Cardiac muscle cell (in vitro differentiated cells and primary cell): ENCODE data around the gene FRZB. TPM values are rescaled to one million over a fixed set of nuclear protein-coding genes. Genes with fewer than 3 reads are reported as not detected.

Experiments
- DNase-seq, 2 donors: peaks; one replicate each; pipeline versions ENCODE4 v3.0.0 to v3.0.0-alpha.2; 2010 to 2017; ENCODE audit warnings: low read depth in 1 of 2, low spot score in 1 of 2
- H3K27ac ChIP-seq: fragments of 200-600 bp; sonication (generic); 2 replicates; pipeline ENCODE4 v1.5.1; 2016
- H3K27me3 ChIP-seq: fragments of 200-600 bp; sonication (generic); 2 replicates; pipeline ENCODE4 v1.6.0; 2016; ENCODE audit warnings: control low read depth
- H3K36me3 ChIP-seq: fragments of 200-600 bp; sonication (generic); 2 replicates; pipeline ENCODE4 v1.5.1; 2016; ENCODE audit warnings: control low read depth
- H3K4me1 ChIP-seq: fragments of 200-600 bp; sonication (generic); 2 replicates; pipeline ENCODE4 v1.8.1; 2017; ENCODE audit warnings: low read depth, mild to moderate bottlenecking, mixed run types
- H3K4me3 ChIP-seq: fragments of 200-600 bp; sonication (generic); 2 replicates; pipeline ENCODE4 v1.5.1; 2016; ENCODE audit warnings: mild to moderate bottlenecking
- H3K9me3 ChIP-seq: fragments of 200-600 bp; sonication (generic); 2 replicates; pipeline ENCODE4 v1.5.1; 2017; ENCODE audit warnings: low read depth, mild to moderate bottlenecking, control low read depth
- polyA plus RNA-seq: library from polyadenylated mRNA; unstranded; fragments of >200 nt; fragmentation: Nextera tagmentation; extraction: Ambion mirVana; gene quantifications from 2 replicates; pipeline ENCODE4 v1.2.1, GENCODE V29; 2016
- total RNA-seq: library from RNA; depleted of rRNA; stranded (reverse); fragments of >200 nt; gene quantifications from 2 replicates; pipeline ENCODE4 v1.2.3, GENCODE V29; 2016
- TF ChIP-seq, protein P1 (sequence below): IDR thresholded peaks from 2 replicates; pipeline ENCODE4 v1.5.1; 2012; ENCODE audit warnings: low read depth, mild to moderate bottlenecking, low read length

Gene FRZB
- 9.6 and 12.3 TPM in 2 replicates for total RNA-seq
- 23.9 and 26.6 TPM in 2 replicates for polyA plus RNA-seq

DNA sequence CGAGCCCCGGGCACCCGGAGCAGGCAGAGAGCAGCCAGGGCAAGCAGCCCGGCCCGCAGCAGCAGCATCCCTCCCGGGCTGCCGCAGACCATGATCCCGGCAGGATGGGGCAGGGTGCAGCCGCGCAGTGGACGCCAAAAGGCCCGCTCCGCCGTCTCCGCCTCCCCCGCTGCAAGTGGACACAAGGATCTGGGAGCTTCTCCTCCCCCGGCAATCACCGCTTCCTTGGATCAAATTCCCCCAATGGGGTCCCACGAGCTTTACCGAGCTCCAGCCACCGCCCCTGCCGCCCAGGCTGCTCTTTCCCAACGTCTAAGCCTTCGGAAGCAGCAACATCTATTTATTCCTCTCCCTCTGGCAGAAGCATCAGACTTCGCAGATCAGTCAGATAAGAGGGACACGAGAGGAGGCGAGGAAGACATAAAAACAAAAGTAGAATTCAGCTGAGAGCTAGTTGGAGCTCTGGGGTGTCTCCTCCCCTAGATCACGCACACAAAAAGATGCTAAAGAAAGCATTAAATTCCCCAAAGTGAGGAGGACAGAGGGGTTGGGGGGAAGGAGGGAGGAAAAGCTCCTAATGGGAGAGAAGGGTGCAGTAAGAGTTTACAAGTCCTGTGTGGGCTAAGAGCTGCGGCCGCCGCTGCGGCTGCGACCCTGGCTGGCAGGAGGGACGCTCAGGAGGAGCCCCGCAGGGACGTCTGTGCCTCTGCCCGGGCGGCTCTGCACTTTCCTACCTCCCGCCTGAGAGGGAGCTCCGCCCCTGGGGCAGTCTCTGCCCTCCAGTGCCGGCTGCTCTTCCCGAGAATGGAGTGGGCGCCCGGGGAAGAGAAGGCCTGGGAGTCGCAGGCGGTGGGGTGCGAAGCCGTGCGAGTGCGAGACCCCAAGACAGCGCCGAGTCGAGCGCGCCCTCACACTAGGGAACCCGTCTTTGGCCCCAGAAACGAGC is at the start of gene FRZB:
Gene FRZB, minus strand, starts transcription at position 177 of the 946 bp plus-strand sequence. Its CDS starts 85 bp downstream, at position 92.
- TF ChIP-seq, protein P1, sequence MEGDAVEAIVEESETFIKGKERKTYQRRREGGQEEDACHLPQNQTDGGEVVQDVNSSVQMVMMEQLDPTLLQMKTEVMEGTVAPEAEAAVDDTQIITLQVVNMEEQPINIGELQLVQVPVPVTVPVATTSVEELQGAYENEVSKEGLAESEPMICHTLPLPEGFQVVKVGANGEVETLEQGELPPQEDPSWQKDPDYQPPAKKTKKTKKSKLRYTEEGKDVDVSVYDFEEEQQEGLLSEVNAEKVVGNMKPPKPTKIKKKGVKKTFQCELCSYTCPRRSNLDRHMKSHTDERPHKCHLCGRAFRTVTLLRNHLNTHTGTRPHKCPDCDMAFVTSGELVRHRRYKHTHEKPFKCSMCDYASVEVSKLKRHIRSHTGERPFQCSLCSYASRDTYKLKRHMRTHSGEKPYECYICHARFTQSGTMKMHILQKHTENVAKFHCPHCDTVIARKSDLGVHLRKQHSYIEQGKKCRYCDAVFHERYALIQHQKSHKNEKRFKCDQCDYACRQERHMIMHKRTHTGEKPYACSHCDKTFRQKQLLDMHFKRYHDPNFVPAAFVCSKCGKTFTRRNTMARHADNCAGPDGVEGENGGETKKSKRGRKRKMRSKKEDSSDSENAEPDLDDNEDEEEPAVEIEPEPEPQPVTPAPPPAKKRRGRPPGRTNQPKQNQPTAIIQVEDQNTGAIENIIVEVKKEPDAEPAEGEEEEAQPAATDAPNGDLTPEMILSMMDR = no peak
- no peaks in the 10 kb centered on the region for H3K36me3 ChIP-seq
- peak; percentile 83 to 88 for DNase-seq
- peak within 1 kb of the TSS; percentile 32 for H3K27ac ChIP-seq
- H3K27me3 ChIP-seq = no peaks in the 10 kb centered on the region
- H3K4me3 ChIP-seq = peak within 1 kb of the TSS; percentile 22
- no peaks in the 10 kb centered on the region for H3K9me3 ChIP-seq
- H3K4me1 ChIP-seq = peaks cover 23% of the 10 kb centered on the region

DNA sequence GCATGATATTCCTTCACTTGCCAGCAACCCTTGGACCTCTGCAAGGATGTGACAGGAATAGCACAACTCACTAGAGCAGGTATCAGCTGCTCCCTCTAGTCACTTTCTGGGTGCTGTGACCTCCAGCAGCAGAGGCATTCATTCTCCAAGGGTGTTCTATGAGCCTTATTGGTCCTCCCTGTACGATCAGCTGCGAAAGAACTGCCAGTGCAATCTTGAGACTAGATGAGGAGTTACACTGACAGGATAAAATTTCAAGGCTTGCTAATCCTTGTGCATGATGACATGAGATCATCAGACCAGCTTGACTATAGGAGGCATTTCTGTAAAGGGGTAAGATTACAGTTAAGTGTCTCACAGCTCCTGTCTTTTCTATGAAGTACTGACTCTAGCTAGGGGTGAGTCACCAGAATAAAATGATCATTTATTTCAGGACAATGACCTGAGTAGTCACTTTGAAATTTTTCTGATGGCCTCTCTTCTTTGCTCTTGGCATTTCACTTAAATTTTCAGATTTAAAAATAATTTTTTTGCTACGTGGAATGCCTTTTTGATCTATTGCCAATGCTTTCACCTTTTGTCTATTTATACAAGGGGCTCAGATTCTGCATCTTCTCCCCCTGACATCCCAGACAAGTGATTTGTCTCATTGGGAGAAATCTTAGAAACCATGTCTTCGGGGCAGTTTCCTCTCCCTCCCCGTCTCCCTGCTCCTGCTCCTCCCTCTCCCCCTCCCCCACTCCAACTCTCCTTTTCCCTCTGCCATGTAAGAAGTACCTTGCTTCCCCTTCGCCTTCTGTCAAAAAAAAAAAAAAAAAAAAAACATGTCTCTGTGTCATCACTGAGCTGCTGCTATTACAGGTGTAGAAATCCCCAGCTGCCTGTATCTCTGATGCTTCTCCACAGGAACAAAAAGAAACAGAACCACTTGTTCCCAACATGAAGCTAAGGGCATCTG is 49.2 kb upstream of the FRZB start:
- H3K27ac ChIP-seq = peak overlapping the region; percentile 65
- peaks cover 18% of the 10 kb centered on the region for H3K4me1 ChIP-seq
- H3K36me3 ChIP-seq = peaks cover 7% of the 10 kb centered on the region
- no peak overlapping the region for H3K4me3 ChIP-seq
- DNase-seq = peak; percentile 29 to 53
- TF ChIP-seq, protein P1 = no peak
- no peaks in the 10 kb centered on the region for H3K9me3 ChIP-seq
- no peaks in the 10 kb centered on the region for H3K27me3 ChIP-seq

DNA sequence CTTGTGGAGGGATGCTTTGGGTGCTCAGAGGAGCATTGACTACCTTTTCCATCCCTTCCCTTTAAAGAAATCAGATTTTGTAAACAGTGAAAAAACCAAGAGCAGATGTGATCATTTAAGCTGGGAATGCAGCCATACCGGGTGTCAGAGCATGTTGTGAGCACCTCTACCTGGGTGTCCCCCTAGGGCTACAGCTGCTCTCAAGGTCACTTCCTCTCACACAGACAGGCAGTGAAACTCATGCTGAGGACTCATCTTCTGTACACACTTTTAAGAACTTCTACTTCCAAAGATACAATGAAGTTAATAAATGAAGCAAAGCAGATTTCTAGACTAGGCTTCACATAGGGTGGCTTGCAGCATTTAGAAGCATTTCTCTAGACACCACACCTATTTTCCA is 48.4 kb upstream of the FRZB start:
- Histone ChIP-seq H3K9me3 (no peaks in the 10 kb centered on the region), H3K27ac (peak overlapping the region; percentile 65), H3K36me3 (peaks cover 7% of the 10 kb centered on the region), H3K4me1 (peaks cover 18% of the 10 kb centered on the region), H3K27me3 (no peaks in the 10 kb centered on the region), H3K4me3 (no peak overlapping the region)
- TF ChIP-seq, protein P1 = no peak
- DNase-seq = no peak

DNA sequence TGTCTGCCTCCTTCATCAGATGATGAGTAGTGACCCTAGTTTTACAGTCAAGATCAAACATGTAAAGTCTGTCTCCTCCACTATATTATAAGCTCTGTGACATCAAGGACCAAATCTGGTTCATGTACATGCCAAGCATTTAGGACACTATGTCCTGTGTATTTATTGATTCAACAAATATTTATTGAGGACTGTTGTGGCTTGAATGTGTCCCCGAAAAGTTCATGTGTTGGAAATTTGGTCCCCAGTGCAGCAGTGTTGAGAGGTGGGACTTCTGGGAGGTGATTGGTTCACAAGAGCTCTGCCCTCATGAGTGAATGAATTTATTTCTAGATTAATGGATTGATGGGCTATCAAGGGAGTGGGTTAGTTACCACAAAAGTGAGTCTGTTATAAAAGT is 46.6 kb upstream of the FRZB start:
- Histone ChIP-seq H3K4me1 (peaks cover 18% of the 10 kb centered on the region), H3K36me3 (peaks cover 10% of the 10 kb centered on the region), H3K27me3 (no peaks in the 10 kb centered on the region), H3K27ac (no peak overlapping the region), H3K9me3 (no peaks in the 10 kb centered on the region), H3K4me3 (no peak overlapping the region)
- TF ChIP-seq, protein P1 = no peak
- DNase-seq = no peak

DNA sequence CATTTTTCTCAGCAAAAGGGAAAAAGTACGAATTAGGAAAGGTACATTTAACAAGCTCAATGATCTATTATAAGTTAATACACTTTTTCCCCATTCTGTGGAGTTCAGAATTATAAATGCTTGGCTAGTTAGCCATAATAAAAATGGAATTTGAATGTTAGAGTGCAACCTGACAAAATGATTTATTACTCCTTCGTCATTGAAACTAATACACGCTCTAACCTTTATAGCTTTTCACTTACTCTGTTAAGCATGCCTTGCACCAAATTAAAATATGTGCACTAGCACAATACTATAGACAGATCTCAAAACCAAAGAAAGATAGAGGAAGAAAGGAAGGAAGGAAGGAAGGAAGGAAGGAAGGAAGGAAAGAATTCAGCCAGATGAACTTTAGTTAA is 46.1 kb upstream of the FRZB start:
- no peak for DNase-seq
- H3K27me3 ChIP-seq = no peaks in the 10 kb centered on the region
- H3K4me1 ChIP-seq = peaks cover 22% of the 10 kb centered on the region
- no peak overlapping the region for H3K27ac ChIP-seq
- H3K9me3 ChIP-seq = no peaks in the 10 kb centered on the region
- TF ChIP-seq, protein P1 = no peak
- no peak overlapping the region for H3K4me3 ChIP-seq
- H3K36me3 ChIP-seq = peaks cover 10% of the 10 kb centered on the region
